BJ (cell line): ENCODE measurements around the gene TMEM143. TPM values are rescaled to one million over a fixed set of nuclear protein-coding genes. Genes with fewer than 3 reads are reported as not detected.

Experiments
- CTCF ChIA-PET: fragments of 350-600 bp; formaldehyde crosslinking; extraction: SDS; loops from one replicate; lab custom pipeline; 2021; ENCODE audit warnings: antibody characterized with exemption, inconsistent platforms; lab: Yijun Ruan, JAX
- POLR2A ChIA-PET: fragments of 300-600 bp; sonication (Branson Sonifier 250); formaldehyde crosslinking; extraction: SDS; loops from one replicate; lab custom pipeline; 2021; ENCODE audit warnings: antibody characterized with exemption; lab: Charles Lee
- DNase-seq: peaks from one replicate; pipeline ENCODE4 v3.0.0-alpha.2; 2011; ENCODE audit warnings: low read depth
- H3K27me3 ChIP-seq: 2 replicates; pipeline ENCODE4 v1.6.0; 2011; ENCODE audit warnings: low read length; ENCODE audit not compliant: control insufficient read depth, insufficient read depth
- H3K36me3 ChIP-seq: 2 replicates; pipeline ENCODE4 v1.5.1; 2011; ENCODE audit warnings: low read length; ENCODE audit not compliant: control insufficient read depth, insufficient read depth
- H3K4me3 ChIP-seq: 2 replicates; pipeline ENCODE4 v1.5.1; 2011; ENCODE audit warnings: low read depth, mild to moderate bottlenecking, control low read depth, low read length
- CTCF ChIP-seq: IDR thresholded peaks from 2 replicates; pipeline ENCODE4 v1.5.1; 2011; ENCODE audit warnings: low read depth, mild to moderate bottlenecking, control low read depth, inconsistent platforms, low read length, moderate library complexity; ENCODE audit not compliant: insufficient read depth
- polyA plus RNA-seq: library from polyadenylated mRNA; depleted of rRNA; stranded (reverse); fragments of >200 nt; gene quantifications from 2 replicates; pipeline ENCODE4 v1.2.3, GENCODE V29; 2011

The TMEM143 gene
- polyA plus RNA-seq, 1 experiment: 9.9 TPM

GRCh38 chr19:48382286-48382685 lies 18.5 kb upstream of the TMEM143 start:
- TF ChIP-seq CTCF: no peak
- Histone ChIP-seq H3K36me3 (peaks cover 33% of the 10 kb centered on the region), H3K27me3 (no peaks in the 10 kb centered on the region), H3K4me3 (no peak overlapping the region)
- CTCF ChIA-PET: no interaction called here
- DNase-seq: no peak
- POLR2A ChIA-PET: no interaction called here

- no peaks in the 10 kb centered on the region for H3K27me3 ChIP-seq
- H3K36me3 ChIP-seq: peaks cover 29% of the 10 kb centered on the region
- POLR2A ChIA-PET: no interaction called here
- H3K4me3 ChIP-seq: no peak overlapping the region
- CTCF ChIA-PET: interaction anchor here (1.4 to 2.9 kb wide), 2 partner anchors 10 to 14 kb away, joined by 3 to 15 read pairs; partner anchors contain the start of gene KDELR1
- TF ChIP-seq CTCF: no peak
- DNase-seq: no peak
These were observed 17.6 kb upstream of the TMEM143 start for GRCh38 chr19:48381178-48381950.

DNA sequence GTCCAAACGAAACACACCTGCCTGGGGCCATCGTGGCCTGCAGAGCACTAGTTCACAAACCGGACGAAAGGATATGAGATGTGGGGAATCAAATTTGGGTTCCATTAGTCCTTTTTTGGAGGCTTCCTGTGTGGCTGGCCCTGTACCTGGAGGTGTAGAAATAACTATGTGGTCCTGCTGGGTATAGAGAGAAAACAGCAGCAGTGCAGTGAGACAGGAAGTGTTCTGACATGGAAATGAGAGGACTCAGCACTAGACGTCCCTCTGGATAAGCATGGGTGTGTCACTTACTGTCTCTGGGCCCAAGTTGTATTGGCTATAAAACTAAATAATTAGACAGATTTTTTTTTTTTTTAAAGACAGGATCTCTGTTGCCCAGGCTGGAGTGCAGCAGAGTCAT lies 15.3 kb upstream of the TMEM143 start:
- CTCF ChIA-PET: interaction anchor here (2.9 kb wide), 1 partner anchor 12 kb away, joined by 15 read pairs; the partner anchor contains the start of gene KDELR1
- DNase-seq: no peak
- POLR2A ChIA-PET: interaction anchor here (0.7 kb wide), 1 partner anchor 57 kb away, joined by 3 read pairs; a partner anchor contains a TSS
- H3K36me3 ChIP-seq: peaks cover 10% of the 10 kb centered on the region
- H3K27me3 ChIP-seq: no peaks in the 10 kb centered on the region
- TF ChIP-seq CTCF: no peak
- no peak overlapping the region for H3K4me3 ChIP-seq

GRCh38 chr19:48378194-48378570 lies 14.4 kb upstream of the TMEM143 start:
- CTCF ChIA-PET: no interaction called here
- DNase-seq: no peak
- POLR2A ChIA-PET: no interaction called here
- no peak overlapping the region for H3K4me3 ChIP-seq
- no peak for TF ChIP-seq CTCF
- no peaks in the 10 kb centered on the region for H3K27me3 ChIP-seq
- H3K36me3 ChIP-seq: peaks cover 5% of the 10 kb centered on the region

DNA sequence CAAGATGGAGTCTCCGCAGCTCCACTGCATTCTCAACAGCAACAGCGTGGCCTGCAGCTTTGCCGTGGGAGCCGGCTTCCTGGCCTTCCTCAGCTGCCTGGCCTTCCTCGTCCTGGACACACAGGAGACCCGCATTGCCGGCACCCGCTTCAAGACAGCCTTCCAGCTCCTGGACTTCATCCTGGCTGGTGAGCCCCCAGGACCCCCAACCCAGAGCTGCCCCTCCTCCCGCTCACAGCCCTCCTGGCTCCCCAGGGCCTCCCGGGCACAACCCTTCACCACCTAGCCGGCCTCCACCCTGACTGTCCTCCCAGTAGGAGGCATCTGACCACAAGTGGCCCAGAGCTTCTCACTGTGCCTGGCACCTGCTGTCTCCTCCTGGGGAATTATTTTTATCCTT lies 9.8 kb upstream of the TMEM143 start:
- TF ChIP-seq CTCF: no peak
- Histone ChIP-seq H3K4me3 (no peak overlapping the region), H3K27me3 (0 out of 2 replicates have a peak, but pooled peaks cover 1% of the 10 kb centered on the region), H3K36me3 (no peaks in the 10 kb centered on the region)
- POLR2A ChIA-PET: no interaction called here
- CTCF ChIA-PET: interaction anchor here (1.0 kb wide), 1 partner anchor 18 kb away, joined by 3 read pairs; the partner anchor contains the start of gene KDELR1
- DNase-seq: no peak
